ENCODE data around the gene FHOD3.

GRCh38 chr18:36505665-36506064 lies 208.2 kb downstream of the FHOD3 start:
- TF ChIP-seq POLR2A (IDR thresholded peaks at IDR 0.05; ENCODE audit: low read length) (no peak), GATA1 (IDR thresholded peaks at IDR 0.05; ENCODE audit: low read depth, low read length) (no peak)
